Smooth muscle cell (in vitro differentiated cells): ENCODE results near the gene INMT. TPM values are rescaled to one million over a fixed set of nuclear protein-coding genes. Genes with fewer than 3 reads are reported as not detected.

Experiments
- DNase-seq: peaks from one replicate; lab custom pipeline; 2025; ENCODE audit not compliant: unreplicated experiment; lab: John Stamatoyannopoulos, UW
- H2AFZ ChIP-seq: fragments of 200-600 bp; sonication (generic); 2 replicates; pipeline ENCODE4 v1.6.0; 2016; ENCODE audit warnings: antibody characterized with exemption, low read depth, mild to moderate bottlenecking
- H3F3A ChIP-seq: fragments of 200-600 bp; sonication (generic); 2 replicates; pipeline ENCODE4 v1.6.0; 2017; ENCODE audit warnings: antibody characterized with exemption, low read depth
- H3K27ac ChIP-seq: fragments of 200-600 bp; sonication (generic); 2 replicates; pipeline ENCODE4 v1.5.1; 2016; ENCODE audit warnings: low read depth, mild to moderate bottlenecking
- H3K27me3 ChIP-seq: fragments of 200-600 bp; sonication (generic); 2 replicates; pipeline ENCODE4 v1.6.1; 2016; ENCODE audit warnings: low read depth, mild to moderate bottlenecking
- H3K36me3 ChIP-seq: fragments of 200-600 bp; sonication (generic); 2 replicates; pipeline ENCODE4 v1.5.1; 2016; ENCODE audit warnings: low read depth
- H3K4me1 ChIP-seq: fragments of 200-600 bp; sonication (generic); 2 replicates; pipeline ENCODE4 v1.5.1; 2016; ENCODE audit warnings: low read depth
- H3K4me2 ChIP-seq: fragments of 200-600 bp; sonication (generic); 2 replicates; pipeline ENCODE4 v1.6.0; 2016; ENCODE audit warnings: mild to moderate bottlenecking
- H3K4me3 ChIP-seq: fragments of 200-600 bp; sonication (generic); 2 replicates; pipeline ENCODE4 v1.5.1; 2016; ENCODE audit warnings: mild to moderate bottlenecking
- H3K79me2 ChIP-seq: fragments of 200-600 bp; sonication (generic); 2 replicates; pipeline ENCODE4 v1.6.0; 2016; ENCODE audit warnings: low read depth, mild to moderate bottlenecking
- H3K9ac ChIP-seq: fragments of 200-600 bp; sonication (generic); 2 replicates; pipeline ENCODE4 v1.6.0; 2016; ENCODE audit warnings: low read depth
- H3K9me3 ChIP-seq: fragments of 200-600 bp; sonication (generic); replicated peaks from 2 replicates; pipeline ENCODE4 v1.5.1; 2016; ENCODE audit warnings: low read depth
- H4K20me1 ChIP-seq: fragments of 200-600 bp; sonication (generic); 2 replicates; pipeline ENCODE4 v1.6.0; 2016; ENCODE audit warnings: low read depth
- WGBS: methylation state at CpG from one replicate; pipeline ENCODE4 v1.1.7; 2016; ENCODE audit warnings: low lambda C conversion rate; 5-methylcytosine and 5-hydroxymethylcytosine counted together
- polyA plus RNA-seq: library from polyadenylated mRNA; unstranded; fragments of >200 nt; fragmentation: Nextera tagmentation; extraction: Ambion mirVana; gene quantifications from 2 replicates; pipeline ENCODE4 v1.2.1, GENCODE V29; 2016
- total RNA-seq: library from RNA; depleted of rRNA; stranded (reverse); fragments of >200 nt; gene quantifications from 2 replicates; pipeline ENCODE4 v1.2.3, GENCODE V29; 2014
- TF ChIP-seq, protein P1 (sequence below): fragments of 200-600 bp; sonication (generic); IDR thresholded peaks from 2 replicates; pipeline ENCODE4 v1.5.1; 2017; ENCODE audit warnings: borderline replicate concordance, mild to moderate bottlenecking, antibody characterized with exemption; ENCODE audit not compliant: insufficient read depth, poor library complexity, severe bottlenecking

Gene INMT
- total RNA-seq (1.2 and 4.0 TPM in 2 replicates), polyA plus RNA-seq (2.3 and 2.4 TPM in 2 replicates)

DNA sequence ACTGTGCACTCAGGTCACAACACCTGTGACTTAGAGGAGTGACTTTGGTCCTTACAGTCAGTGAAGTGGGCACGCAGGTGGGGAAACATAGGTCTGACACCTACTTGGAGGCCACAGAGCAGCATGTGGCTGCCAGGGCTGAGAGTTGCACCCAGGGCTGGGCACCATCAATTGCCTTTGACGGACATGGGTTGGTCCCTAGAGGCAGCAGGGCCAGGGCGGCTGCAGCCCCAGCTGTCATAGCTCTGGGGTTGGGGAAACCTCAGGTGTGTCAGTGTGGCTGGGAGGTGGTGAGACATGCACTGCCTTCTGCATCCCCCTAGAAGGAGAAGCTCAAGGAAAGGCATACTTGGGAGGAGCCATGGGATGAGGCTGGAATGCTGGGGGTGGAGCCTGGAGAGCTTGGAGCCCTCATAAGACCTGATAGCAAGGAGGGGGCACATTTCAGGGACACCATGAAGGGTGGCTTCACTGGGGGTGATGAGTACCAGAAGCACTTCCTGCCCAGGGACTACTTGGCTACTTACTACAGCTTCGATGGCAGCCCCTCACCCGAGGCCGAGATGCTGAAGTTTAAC, at the start of gene INMT:
Gene INMT (plus strand): TSS at position 440 of the 578 bp plus-strand sequence. CDS start 16 bp downstream, at position 456.
- no peak within 1 kb of the TSS for H3K4me3 ChIP-seq
- no peaks in the 10 kb centered on the region for H3K27me3 ChIP-seq
- no peaks in the 10 kb centered on the region for H3K9me3 ChIP-seq
- peaks cover 8% of the 10 kb centered on the region for H3F3A ChIP-seq
- no peaks in the 10 kb centered on the region for H3K79me2 ChIP-seq
- no peaks in the 10 kb centered on the region for H3K36me3 ChIP-seq
- H2AFZ ChIP-seq, result no peak within 1 kb of the TSS
- no peaks in the 10 kb centered on the region for H3K4me1 ChIP-seq
- TF ChIP-seq, protein P1, sequence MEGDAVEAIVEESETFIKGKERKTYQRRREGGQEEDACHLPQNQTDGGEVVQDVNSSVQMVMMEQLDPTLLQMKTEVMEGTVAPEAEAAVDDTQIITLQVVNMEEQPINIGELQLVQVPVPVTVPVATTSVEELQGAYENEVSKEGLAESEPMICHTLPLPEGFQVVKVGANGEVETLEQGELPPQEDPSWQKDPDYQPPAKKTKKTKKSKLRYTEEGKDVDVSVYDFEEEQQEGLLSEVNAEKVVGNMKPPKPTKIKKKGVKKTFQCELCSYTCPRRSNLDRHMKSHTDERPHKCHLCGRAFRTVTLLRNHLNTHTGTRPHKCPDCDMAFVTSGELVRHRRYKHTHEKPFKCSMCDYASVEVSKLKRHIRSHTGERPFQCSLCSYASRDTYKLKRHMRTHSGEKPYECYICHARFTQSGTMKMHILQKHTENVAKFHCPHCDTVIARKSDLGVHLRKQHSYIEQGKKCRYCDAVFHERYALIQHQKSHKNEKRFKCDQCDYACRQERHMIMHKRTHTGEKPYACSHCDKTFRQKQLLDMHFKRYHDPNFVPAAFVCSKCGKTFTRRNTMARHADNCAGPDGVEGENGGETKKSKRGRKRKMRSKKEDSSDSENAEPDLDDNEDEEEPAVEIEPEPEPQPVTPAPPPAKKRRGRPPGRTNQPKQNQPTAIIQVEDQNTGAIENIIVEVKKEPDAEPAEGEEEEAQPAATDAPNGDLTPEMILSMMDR, result no peak
- peak within 1 kb of the TSS; percentile 72 for H3K27ac ChIP-seq
- 88% methylated on average over 6 of the region's 6 CpGs for WGBS
- H4K20me1 ChIP-seq, result no peaks in the 10 kb centered on the region
- no peak for DNase-seq
- no peak within 1 kb of the TSS for H3K9ac ChIP-seq
- peak within 1 kb of the TSS; percentile 54 for H3K4me2 ChIP-seq

DNA sequence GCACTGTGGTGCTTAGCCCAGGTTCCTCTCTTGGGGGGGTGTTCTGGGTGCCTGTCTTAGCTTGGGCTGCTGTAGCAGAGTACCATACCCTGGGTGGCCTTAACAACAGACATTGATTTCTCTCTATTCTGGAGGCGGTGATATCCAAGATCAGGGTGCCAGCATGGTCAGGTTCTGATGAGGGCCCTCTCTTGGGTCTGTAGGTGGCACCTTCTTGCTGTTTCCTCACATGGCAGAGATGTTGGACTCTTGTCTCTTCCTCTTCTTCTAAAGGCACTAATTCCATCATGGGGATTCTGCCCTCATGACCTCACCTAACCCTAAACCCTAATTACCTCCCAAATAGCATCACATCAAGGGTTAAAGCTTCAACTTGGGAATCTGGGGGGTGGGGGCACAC, 49.7 kb upstream of the INMT start:
- H3K4me1 ChIP-seq, result no peaks in the 10 kb centered on the region
- H3K9ac ChIP-seq, result no peak overlapping the region
- TF ChIP-seq, protein P1, result no peak
- no peaks in the 10 kb centered on the region for H4K20me1 ChIP-seq
- H3K9me3 ChIP-seq, result no peaks in the 10 kb centered on the region
- no peaks in the 10 kb centered on the region for H3K36me3 ChIP-seq
- no peak overlapping the region for H3K4me2 ChIP-seq
- no peak overlapping the region for H3K27ac ChIP-seq
- WGBS, result 80% methylated on average over 1 of the region's 1 CpG
- H3F3A ChIP-seq, result no peaks in the 10 kb centered on the region
- H3K79me2 ChIP-seq, result no peaks in the 10 kb centered on the region
- peaks cover 10% of the 10 kb centered on the region for H3K27me3 ChIP-seq
- H3K4me3 ChIP-seq, result no peak overlapping the region
- DNase-seq, result no peak
- no peak overlapping the region for H2AFZ ChIP-seq

DNA sequence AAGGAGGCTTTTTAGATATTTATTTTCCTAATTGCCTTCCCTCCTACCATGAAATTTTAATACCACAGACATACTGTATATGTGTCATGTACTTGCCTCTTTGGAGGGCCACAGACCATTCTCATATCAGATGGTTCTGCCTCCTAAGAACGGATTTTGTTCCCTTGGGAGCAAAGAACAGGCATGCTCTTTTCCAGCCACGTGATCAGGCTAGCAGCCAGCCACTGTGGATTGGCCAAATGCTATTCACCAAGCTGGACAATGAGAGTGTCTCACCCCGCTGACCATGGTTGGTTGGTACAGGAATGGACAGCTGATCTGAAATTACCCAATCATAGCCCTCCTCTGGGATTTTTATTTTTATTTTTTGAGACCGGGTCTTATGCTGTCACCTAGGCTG, 48.2 kb upstream of the INMT start:
- no peaks in the 10 kb centered on the region for H3K36me3 ChIP-seq
- H3F3A ChIP-seq, result no peaks in the 10 kb centered on the region
- no peak overlapping the region for H3K4me3 ChIP-seq
- DNase-seq, result no peak
- WGBS, result 97% methylated on average over 4 of the region's 4 CpGs
- H3K27me3 ChIP-seq, result peaks cover 10% of the 10 kb centered on the region
- no peak overlapping the region for H2AFZ ChIP-seq
- no peak overlapping the region for H3K27ac ChIP-seq
- H3K4me2 ChIP-seq, result no peak overlapping the region
- H4K20me1 ChIP-seq, result no peaks in the 10 kb centered on the region
- TF ChIP-seq, protein P1, result no peak
- H3K79me2 ChIP-seq, result no peaks in the 10 kb centered on the region
- H3K4me1 ChIP-seq, result no peaks in the 10 kb centered on the region
- no peak overlapping the region for H3K9ac ChIP-seq
- H3K9me3 ChIP-seq, result no peaks in the 10 kb centered on the region

DNA sequence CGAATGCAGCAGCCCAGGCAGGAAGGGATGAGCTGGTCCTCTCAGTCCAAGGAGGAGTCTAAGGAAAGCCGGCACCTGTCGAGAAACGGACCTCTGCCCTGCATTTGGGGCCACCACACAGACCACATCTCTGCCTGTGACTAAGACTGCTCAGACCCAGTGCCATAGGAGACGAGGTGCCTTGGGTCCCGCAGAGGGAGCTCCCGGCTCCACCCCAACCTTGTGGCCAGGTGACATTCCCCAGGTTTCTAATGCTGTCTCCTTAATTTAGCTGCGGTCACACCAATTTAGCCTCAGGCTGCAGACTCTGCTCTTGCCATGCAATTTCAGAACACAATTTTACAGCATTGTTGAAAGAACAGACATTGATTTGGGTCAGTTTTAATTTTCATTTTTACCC, 46.9 kb upstream of the INMT start:
- 66% methylated on average over 7 of the region's 8 CpGs for WGBS
- H3K79me2 ChIP-seq, result no peaks in the 10 kb centered on the region
- no peaks in the 10 kb centered on the region for H3K36me3 ChIP-seq
- no peaks in the 10 kb centered on the region for H3K4me1 ChIP-seq
- no peak overlapping the region for H2AFZ ChIP-seq
- H3K9me3 ChIP-seq, result no peaks in the 10 kb centered on the region
- peaks cover 10% of the 10 kb centered on the region for H3K27me3 ChIP-seq
- no peak for DNase-seq
- H4K20me1 ChIP-seq, result no peaks in the 10 kb centered on the region
- no peak overlapping the region for H3K9ac ChIP-seq
- no peak overlapping the region for H3K4me3 ChIP-seq
- no peak overlapping the region for H3K27ac ChIP-seq
- H3K4me2 ChIP-seq, result no peak overlapping the region
- no peaks in the 10 kb centered on the region for H3F3A ChIP-seq
- TF ChIP-seq, protein P1, result no peak
